ENCODE data around the gene CAPG.

- TF ChIP-seq POLR2A (IDR thresholded peaks at IDR 0.05) (no peak), CTCF (IDR thresholded peaks at IDR 0.05) (no peak), POLR2AphosphoS5 (IDR thresholded peaks at IDR 0.05) (no peak)
These were observed 4.7 kb downstream of the CAPG start for GRCh38 chr2:85405201-85406059.

Data from transverse colon (tissue), 4 donors.